GM18868 (cell line): Measurements from ENCODE around the gene INPP5D.
"Not testable (repeated sequence)": the region's sequence is repeated elsewhere in the genome, so short reads cannot be mapped to it uniquely, and the experiment has no call there.

Source experiments
- ATAC-seq: cut with Tn5 transposase; IDR thresholded peaks from one replicate; pipeline ENCODE4 v1.9.1; 2021; ENCODE audit warnings: mild to moderate bottlenecking, moderate library complexity; ENCODE audit not compliant: unreplicated experiment

Gene INPP5D

GRCh38 chr2:233059797-233060500 lies at the start of gene INPP5D:
INPP5D (plus strand) TSS chr2:233060342; CDS start chr2:233060479, 137 bp downstream.
- ATAC-seq, result peak; percentile 49

- no peak for ATAC-seq
Measured at GRCh38 chr2:233010569-233011267, 49.4 kb upstream of the INPP5D start.

GRCh38 chr2:233011268-233011650 lies 48.9 kb upstream of the INPP5D start:
- ATAC-seq, result no peak

GRCh38 chr2:233011702-233012131 lies 48.4 kb upstream of the INPP5D start:
- no peak for ATAC-seq

- ATAC-seq, result no peak
Measured at GRCh38 chr2:233012301-233012971, 47.7 kb upstream of the INPP5D start.

- no peak for ATAC-seq
Measured at GRCh38 chr2:233013027-233013461, 47.1 kb upstream of the INPP5D start, which contains the start of gene NGEF. NGEF (minus strand) TSS chr2:233013256; CDS start chr2:232974890, 38,366 bp downstream.

DNA sequence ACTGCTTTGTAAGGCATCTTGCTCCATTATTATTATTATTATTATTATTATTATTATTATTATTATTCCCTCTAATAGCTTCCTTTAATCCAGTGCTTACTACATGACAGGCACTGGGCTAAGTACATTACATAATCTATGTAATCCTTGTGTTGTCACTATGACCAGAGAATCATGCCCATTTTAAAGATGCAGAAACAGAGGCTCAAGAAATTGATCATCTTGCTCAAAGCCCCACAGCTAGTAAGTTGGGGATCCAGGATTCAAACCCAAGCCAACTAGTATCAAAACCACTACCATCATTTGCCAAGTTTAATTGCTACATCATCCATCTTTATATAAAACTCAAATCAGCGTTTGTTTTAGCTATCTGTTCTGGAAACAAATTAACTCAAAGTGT lies 46.5 kb upstream of the INPP5D start:
- no peak for ATAC-seq

- ATAC-seq, result no peak
Measured at GRCh38 chr2:233015019-233015645, 45.0 kb upstream of the INPP5D start.

DNA sequence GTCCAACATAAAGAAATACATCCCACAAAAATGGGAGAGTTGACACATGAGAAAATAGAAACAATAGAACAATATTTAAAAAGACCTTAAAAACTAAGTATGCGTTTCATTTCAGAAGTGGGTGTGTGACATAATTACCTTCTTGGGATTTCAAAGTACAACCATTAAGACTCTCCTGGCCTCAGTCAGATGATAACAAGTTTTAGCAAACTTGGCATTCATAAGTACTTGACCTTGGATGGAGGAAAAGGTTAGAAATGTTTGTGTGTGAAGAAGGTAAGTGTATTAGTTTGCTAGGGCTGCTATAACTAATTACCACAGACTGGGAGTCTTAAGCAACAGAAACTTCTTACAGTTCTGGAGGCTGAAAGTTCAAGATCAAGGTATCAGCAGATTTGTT lies 42.2 kb upstream of the INPP5D start:
- no peak for ATAC-seq

DNA sequence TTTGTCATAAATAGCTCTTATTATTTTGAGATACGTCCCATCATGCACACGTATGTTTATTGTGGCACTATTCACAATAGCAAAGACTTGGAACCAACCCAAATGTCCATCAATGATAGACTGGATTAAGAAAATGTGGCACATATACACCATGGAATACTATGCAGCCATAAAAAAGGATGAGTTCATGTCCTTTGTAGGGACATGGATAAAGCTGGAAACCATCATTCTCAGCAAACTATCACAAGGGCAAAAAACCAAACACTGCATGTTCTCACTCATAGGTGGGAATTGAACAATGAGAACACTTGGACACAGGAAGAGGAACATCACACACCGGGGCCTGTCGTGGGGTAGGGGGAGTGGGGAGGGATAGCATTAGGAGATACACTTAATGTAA lies 40.5 kb upstream of the INPP5D start:
- not testable (repeated sequence) for ATAC-seq

- no peak for ATAC-seq
Measured at GRCh38 chr2:233020454-233020853, 39.7 kb upstream of the INPP5D start.

GRCh38 chr2:233021771-233022170 lies 38.4 kb upstream of the INPP5D start:
- ATAC-seq, result no peak

- no peak for ATAC-seq
Measured at GRCh38 chr2:233022561-233022960, 37.6 kb upstream of the INPP5D start.

DNA sequence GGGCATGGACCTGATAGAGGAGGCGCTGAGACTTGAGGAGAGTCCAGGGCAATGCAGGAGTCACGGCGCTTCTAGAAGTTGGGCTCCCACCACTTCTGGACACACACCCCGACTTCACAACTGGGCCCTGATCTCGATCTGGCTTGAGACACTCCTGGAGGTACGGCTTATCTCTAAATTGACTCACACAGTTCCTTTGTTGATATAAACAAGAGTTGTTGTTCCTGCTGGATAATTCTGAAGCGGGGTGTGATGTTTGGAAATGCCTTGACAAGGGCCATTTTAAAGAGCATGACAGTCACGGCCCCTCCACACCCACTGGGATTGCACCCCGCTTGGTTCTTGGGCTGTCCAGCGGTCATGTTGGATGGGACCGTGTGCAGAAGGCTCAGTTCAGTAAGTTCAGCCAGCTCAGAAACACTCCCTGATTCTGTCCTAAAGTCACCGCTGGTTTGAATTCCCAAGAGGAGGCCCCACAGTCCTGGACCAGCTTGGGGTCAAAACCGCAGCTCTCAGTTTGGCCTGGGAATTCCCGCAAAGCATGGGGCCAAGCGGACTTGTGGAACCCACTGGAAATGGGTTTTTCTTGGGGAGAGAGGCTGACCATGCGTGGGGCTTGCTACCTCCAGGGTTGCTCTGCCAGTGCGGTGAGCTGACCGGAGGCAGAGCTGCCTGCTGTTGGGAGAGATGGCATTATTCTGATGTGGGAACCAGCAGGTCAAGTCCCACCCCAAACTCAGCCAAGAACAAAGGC lies 37.0 kb upstream of the INPP5D start:
- ATAC-seq, result no peak

GRCh38 chr2:233023761-233024410 lies 36.3 kb upstream of the INPP5D start:
- ATAC-seq, result no peak

DNA sequence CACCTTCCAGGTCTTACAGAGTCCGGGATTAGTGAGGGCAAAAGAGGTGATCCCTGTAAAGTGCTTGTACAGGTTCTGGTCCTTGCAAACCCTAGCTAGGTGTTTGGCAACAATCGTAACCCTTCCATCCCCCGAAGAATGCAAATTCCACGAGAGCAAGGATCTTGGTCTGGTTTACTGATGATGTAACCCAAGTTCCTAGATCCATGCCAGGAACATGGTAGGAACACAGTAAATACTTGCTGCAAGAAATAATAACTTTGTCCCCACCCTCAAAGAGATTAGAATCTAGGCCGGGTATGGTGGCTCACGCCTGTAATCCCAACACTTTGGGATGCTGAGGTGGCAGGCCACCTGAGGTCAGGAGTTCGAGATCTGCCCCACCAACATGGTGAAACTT lies 34.4 kb upstream of the INPP5D start:
- no peak for ATAC-seq

DNA sequence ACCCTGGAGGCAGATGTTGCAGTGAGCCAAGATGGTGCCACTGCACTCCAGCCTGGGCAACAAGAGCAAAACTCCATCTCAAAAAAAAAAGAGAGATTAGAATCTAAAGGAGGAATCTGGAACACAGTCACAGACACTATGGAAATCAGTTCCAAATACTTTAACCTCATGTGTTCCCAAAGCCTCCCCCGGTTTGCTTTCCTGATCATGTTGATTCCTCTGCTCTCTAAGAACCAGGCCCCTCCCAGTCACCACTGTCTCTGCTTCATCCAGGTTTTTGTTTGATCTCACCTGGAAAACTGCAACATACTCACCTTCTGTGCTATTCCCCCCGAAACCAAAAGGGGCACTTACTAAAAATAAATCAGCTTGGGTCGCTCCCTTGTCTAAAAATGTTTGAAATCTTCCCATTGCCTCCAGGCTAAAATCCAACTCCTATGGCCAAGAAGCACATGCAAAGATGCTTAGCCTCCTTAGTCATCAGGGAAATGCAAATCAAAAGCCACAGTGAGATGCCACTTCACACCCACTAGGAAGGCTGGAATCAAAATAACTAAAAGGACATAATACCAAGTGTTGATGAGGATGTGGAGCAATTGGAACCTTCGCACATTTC lies 33.8 kb upstream of the INPP5D start:
- ATAC-seq, result no peak

- ATAC-seq, result no peak
Measured at GRCh38 chr2:233029321-233029720, 30.8 kb upstream of the INPP5D start.
